GM23248 (cell line): ENCODE data around the gene CDK2.
"Not testable (repeated sequence)": the region's sequence is repeated elsewhere in the genome, so short reads cannot be mapped to it uniquely, and the experiment has no call there.

ENCODE experiments used
- EZH2 ChIP-seq: fragments of 200-600 bp; sonication (generic); IDR thresholded peaks from 2 replicates; pipeline ENCODE4 v1.6.1; 2018; ENCODE audit warnings: antibody characterized with exemption, mild to moderate bottlenecking; ENCODE audit not compliant: insufficient read depth, poor library complexity, severe bottlenecking
- EZH2phosphoT487 ChIP-seq: fragments of 200-600 bp; sonication (generic); IDR thresholded peaks from 2 replicates; pipeline ENCODE4 v1.6.1; 2018; ENCODE audit warnings: antibody characterized with exemption, moderate library complexity, mild to moderate bottlenecking, low read depth; ENCODE audit not compliant: insufficient read depth

GRCh38 chr12:55985976-55986375, 19.3 kb downstream of the CDK2 start:
- TF ChIP-seq EZH2phosphoT487, EZH2: not testable (repeated sequence)
